GM19468 (cell line): ENCODE results near the gene OR56A1.
"Not testable (repeated sequence)": the region's sequence is repeated elsewhere in the genome, so short reads cannot be mapped to it uniquely, and the experiment has no call there.

Source experiments
- ATAC-seq: cut with Tn5 transposase; IDR thresholded peaks from one replicate; pipeline ENCODE4 v1.9.1; 2021; ENCODE audit warnings: mild to moderate bottlenecking, moderate library complexity, moderate number of reproducible peaks; ENCODE audit not compliant: unreplicated experiment; ENCODE audit errors: extremely low read depth

Gene OR56A1

GRCh38 chr11:6030708-6031405 lies at the start of gene OR56A1:
Gene OR56A1 (minus strand): TSS chr11:6030758. CDS start chr11:6027692, 3,066 bp downstream.
- no peak for ATAC-seq

DNA sequence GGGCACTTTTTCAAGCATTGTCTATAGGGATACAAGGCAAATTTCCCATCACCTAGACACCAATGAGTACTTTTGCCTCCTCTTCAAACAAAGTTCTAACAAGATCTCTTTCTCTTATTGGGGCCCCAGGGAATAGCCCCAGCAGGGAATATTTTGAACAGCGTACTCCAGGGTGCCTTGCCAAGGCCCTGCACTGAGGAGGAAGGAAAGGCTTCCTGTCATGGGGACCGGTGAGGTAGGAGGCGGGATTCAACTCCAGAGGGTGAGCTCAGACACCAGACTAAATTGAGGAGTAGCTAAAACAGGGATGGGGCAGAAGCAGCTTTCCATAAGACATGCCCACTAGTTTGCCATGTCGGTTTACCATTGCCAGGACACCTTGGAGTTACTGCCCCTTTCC lies 48.9 kb upstream of the OR56A1 start:
- no peak for ATAC-seq

- ATAC-seq: no peak
Observed at GRCh38 chr11:6077723-6078122, 47.2 kb upstream of the OR56A1 start.

GRCh38 chr11:6076443-6076842 lies 45.9 kb upstream of the OR56A1 start:
- not testable (repeated sequence) for ATAC-seq

DNA sequence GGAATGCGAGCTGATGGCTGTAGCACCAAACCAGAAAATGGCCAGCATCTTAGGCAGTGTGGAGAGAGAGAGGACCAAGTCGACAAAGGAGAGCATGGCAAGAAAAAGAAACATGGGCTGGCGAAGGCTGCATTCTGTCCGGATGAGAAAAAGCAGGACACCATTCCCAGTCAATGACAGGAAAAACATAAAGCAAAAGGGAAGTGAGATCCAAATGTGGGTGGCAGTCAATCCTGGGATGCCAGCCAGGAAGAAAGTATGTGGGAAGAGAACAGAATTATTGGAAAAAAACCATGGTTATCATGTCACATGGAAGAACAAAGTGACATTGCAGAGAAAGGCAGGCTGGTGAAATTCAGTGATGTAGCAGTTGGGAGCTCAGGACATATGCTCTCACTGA lies 36.9 kb upstream of the OR56A1 start:
- no peak for ATAC-seq

DNA sequence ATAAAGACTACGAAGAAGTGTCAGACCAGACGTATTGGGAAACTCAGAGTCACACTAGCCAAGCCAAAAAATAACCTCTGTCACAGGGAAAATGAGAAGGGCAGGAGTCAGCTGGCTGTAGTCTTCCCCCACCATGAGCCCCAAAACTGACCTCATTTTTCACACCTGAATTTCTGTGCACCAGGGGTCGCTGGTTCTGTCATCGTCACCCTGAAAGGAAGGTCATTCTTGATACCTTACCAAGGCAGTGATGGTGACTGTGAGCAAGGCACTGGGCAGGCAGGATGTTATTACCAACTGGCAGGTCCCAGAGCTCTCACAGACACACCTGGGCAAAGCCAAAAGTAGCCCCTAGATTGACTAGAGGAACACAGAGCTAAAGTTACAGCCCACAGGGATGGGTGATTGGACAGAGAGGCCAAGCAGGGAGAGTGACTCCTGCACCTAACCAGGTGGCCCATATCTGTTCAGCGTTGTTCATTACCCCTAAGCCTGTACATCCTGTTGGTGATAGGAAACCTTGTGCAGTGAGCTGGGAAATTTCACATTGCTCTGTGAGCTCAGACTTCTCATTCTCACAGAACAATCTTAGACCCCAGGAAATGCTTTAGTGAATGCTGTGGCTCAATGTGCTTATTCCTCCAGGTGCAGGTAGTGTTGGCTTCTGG lies 32.3 kb upstream of the OR56A1 start:
- peak; percentile 17 for ATAC-seq

GRCh38 chr11:6061475-6061874 lies 30.9 kb upstream of the OR56A1 start:
- ATAC-seq: no peak

DNA sequence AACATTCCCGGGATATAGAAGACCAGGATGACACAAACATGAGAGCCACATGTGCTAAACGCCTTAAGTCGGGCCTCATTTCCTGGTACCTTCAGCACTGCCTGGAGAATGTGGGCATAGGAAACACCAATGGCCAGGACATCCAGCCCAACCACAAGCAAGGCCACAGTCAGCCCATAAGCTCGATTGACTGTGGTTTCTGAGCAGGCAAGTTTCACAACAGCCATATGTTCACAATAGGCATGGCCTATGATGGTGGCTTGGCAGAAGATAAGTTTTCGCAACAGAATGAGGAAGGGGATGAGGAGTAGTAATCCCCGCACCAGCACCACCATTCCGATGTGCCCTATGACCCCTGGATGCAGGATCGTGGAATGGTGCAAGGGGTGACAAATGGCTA lies 26.9 kb upstream of the OR56A1 start:
- ATAC-seq: no peak

DNA sequence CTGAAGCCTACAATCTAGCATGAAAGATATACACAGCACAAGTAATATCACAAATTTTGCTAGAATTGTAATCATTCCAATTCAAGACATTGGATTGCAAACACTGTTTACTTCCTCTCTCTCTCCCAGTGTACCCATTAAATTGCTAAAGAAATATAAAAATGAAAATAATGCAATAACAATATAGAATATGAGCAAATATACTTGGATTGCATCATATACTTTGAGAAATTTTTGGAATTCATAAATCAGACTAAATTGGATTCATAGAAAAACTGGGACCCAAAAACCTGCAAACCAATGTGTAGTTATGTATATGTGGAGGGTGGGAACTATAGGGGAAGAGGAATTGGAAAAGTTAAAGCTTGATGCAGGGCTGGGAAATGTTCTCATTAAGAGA lies 25.0 kb upstream of the OR56A1 start:
- no peak for ATAC-seq

GRCh38 chr11:6052374-6052773 lies 21.8 kb upstream of the OR56A1 start:
- ATAC-seq: no peak

DNA sequence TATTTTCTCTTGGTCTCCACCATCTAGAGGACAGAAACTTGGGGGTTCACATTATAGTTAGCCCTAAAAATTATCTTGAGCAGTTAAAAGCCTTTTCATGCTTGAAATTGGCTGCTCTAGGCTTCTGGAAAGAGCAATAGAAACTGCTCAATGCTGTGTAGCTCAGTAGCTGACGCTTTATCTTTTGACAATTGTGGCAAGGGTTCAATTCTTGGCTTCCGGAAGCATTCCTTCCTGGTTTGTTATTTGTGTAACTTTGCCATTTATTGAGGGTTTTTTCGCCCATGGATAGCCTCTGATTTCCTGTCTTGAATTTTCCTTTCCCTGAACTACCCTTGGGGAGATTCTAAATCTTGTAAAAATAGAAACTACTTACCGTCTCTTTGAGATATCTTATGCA lies 10.3 kb upstream of the OR56A1 start:
- ATAC-seq: no peak

- no peak for ATAC-seq
Observed at GRCh38 chr11:6027501-6027900, 3.1 kb downstream of the OR56A1 start.

GRCh38 chr11:6025056-6025455 lies 5.5 kb downstream of the OR56A1 start:
- ATAC-seq: no peak

GRCh38 chr11:6022956-6023355 lies 7.6 kb downstream of the OR56A1 start:
- no peak for ATAC-seq

DNA sequence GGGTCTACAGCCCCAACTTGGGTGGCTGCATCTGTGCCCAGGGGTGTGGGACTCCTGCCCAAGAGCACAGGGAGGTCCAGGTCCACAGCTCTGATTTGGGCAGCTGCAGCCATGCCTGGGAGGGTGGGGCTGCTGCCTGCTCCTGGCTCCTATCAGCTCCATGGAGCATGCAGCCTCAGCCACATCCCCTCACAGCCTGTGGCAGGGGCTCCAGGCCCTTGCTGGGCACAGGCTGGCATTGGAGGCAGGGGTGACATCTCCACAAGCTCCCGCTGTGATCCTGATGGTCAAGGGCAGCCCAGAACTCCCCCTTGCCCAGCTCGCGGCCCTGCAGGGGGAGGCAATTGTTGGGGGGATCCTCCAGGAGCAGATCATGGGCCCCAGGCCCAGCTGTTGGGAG lies 17.5 kb downstream of the OR56A1 start:
- no peak for ATAC-seq

GRCh38 chr11:6012035-6012668 lies 18.4 kb downstream of the OR56A1 start:
- no peak for ATAC-seq

- ATAC-seq: no peak
Observed at GRCh38 chr11:6006846-6007245, 23.7 kb downstream of the OR56A1 start, which contains the start of gene OR56A4. Gene OR56A4 (minus strand): TSS chr11:6006946. CDS start chr11:6002992, 3,954 bp downstream.

DNA sequence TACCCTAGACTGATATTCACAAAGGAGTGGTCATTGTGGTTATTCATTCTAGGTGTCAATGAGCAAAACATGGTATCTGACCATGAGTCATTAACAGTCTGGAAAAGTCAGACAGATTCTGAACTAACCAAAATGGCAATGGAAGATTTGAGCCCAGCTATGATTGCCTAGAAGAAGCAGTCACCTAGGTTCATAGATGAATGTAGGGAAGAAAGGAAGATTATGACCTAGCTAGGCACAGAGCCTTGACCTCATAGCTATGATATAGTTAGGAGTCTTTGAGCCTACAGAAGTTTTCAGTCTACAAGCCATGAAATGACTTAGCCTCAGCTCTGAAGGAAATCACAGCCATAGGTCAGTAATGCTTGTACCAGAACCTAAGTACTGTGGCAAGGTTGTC lies 24.2 kb downstream of the OR56A1 start:
- ATAC-seq: no peak

GRCh38 chr11:6002202-6002699 lies 28.3 kb downstream of the OR56A1 start:
- ATAC-seq: no peak

- no peak for ATAC-seq
Observed at GRCh38 chr11:5994791-5995190, 35.8 kb downstream of the OR56A1 start.

GRCh38 chr11:5992604-5993251 lies 37.8 kb downstream of the OR56A1 start:
- no peak for ATAC-seq
